Raji (cell line): ENCODE measurements around the gene CHAT.

Experiments used
- POLR2A ChIP-seq: IDR thresholded peaks from 2 replicates; pipeline ENCODE4 v1.6.1; 2011; ENCODE audit warnings: low read depth, low read length, control low read depth; ENCODE audit not compliant: insufficient read depth

CHAT gene

GRCh38 chr10:49647985-49648795, 34.4 kb downstream of the CHAT start:
- TF ChIP-seq POLR2A, result no peak

DNA sequence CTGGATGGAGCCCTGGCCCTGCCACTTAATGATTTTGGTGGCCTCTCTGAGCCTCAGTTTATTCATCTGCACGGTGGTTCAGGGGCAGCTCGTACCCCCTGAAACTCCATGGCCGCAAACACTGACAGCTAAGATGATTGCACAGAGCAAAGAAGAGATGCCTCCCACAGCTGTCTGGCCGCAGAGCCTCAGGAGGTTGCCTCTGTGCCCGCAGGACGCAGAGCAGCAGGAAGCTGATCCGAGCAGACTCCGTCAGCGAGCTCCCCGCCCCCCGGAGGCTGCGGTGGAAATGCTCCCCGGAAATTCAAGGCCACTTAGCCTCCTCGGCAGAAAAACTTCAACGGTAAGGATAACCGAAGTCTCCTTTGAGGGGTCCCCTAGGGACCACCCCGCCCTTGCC, 35.5 kb downstream of the CHAT start:
- TF ChIP-seq POLR2A, result no peak

DNA sequence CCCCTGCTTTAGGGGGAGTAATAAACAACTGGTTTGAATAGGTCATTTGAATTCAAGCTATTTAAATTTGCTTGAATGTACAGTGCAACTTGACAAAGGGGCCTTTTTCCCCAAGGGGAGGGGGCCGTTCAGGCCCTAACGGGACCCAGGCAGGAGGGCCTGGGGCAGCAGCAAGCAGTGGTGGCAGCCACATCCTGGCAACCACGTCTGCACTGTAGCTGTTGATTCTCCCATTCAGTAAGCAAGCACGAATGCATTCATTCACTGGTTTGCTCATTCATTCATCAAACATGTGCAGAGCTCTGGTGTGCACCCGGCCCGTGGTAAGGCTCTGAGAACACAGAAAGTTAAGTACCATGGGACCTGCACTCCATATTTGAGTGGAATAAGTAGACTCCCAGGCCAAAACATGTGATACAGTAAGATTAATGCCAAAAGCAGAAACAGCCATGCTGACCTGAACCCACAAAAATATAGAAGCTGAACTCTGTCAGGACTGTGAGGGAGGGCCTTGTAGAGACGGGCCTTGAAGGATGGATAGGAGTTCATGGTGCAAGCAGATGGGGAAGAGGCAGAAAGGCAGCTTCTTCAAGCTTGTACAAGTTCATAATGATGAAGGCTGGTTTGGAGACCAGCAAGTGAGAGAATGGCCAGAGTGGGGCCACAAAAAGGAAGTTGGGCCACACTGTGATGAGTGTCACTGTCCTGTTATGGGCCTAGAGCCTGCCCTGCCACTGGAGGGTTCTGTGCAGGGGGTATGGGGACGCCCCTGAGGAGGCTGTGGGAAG, 36.3 kb downstream of the CHAT start:
- TF ChIP-seq POLR2A, result no peak

DNA sequence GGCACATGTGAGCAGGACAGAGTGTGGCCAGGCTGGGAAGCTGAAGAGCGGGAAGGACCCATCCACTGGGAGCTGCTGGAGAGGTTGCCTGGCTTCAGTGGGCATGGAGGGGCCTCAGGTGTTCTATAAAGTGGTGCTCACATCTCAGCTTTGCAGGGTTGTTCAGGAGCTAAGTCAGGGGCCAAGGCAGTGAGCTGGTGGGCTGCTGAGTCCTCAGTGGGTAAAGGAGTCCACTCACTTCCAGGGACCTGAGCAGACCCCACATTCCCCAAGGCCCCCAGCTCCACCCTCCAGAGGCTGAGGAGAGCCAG, 36.8 kb downstream of the CHAT start:
- TF ChIP-seq POLR2A, result no peak

DNA sequence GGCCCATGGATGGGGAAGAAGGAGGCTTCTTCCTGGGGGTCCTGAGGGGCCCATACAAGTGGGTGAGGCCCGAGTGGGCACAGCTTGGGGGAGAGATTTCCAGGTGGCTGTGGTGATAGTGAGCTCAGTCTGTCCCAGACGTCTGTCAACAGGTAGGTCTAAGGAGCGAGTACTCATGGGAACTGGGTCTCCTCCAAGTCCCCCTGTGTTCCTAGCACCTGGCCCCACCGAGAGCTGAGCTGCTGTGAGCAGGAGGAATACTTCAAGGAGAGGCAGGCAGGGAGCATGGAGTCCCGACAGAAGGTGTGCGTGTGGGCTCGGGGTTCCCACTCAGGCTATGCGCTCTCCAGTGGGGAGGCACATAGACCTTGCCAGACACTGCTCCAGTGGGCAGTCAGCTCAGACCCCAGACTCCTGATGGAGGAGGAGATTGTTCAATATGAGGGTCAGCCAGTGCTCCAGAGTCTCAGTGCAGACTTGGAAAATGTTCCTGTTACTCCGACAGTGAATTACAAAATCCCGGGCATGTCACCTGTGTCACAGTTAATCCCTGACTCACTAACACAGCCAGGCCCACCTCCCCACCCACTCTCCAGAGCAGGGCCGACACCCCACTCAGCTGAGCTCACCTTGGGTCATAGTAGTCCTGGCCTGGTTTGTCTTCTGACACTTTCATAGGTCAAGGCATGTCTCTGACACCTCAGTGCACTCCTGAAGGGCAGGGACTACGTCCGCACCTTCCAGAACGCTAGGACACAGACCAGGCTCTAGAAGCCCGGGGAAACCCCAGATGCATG, 37.4 kb downstream of the CHAT start:
- no peak for TF ChIP-seq POLR2A

DNA sequence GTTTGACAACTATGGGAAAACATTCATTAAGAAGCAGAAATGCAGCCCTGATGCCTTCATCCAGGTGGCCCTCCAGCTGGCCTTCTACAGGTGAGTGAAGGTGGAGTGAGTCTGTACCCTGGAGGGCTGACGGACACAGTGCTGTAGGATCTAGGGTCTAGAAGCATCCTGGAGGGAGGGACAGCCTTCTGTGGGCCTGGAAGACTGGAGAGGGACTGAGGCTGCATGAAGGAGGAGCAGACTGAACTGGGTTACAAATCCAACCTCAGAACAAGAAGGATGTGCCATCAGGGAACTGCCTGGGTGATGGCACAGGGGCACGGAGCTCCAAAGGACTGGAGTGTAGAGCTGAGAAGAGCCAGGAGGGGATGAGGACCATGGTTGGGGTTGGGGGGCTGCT, 38.1 kb downstream of the CHAT start:
- no peak for TF ChIP-seq POLR2A

GRCh38 chr10:49652421-49653272, 38.8 kb downstream of the CHAT start:
- no peak for TF ChIP-seq POLR2A

DNA sequence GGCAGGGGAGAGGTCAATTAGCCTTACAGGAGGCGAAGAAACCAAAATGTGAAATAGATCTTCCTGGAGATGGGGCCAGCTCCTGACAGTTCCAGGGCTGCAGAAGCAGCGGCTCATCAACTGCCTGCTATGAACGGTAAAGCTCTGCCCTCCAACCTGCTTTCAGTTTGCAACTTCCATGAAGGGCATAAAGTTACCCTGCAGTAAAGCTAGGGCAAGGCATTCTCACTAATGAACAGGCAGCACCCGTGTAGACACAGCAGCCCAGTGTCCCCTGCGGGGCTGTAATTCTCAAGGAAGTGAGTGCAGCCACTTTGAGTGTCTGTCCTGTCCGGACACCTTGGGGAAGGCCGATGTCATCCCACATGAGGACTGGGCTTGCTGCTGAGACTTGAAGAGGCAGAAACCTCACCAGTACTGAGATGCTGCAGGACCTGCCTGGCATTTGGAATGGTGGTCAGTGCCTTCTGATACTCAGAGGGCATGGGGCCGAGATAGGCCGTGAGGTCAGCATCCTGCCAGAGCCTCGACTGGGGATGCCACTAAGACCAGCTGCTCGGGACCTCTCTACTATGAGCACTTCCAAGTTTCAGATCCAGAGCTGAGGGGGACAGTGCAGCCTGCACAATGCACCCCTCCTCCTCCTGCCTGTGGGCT, 39.6 kb downstream of the CHAT start:
- no peak for TF ChIP-seq POLR2A

DNA sequence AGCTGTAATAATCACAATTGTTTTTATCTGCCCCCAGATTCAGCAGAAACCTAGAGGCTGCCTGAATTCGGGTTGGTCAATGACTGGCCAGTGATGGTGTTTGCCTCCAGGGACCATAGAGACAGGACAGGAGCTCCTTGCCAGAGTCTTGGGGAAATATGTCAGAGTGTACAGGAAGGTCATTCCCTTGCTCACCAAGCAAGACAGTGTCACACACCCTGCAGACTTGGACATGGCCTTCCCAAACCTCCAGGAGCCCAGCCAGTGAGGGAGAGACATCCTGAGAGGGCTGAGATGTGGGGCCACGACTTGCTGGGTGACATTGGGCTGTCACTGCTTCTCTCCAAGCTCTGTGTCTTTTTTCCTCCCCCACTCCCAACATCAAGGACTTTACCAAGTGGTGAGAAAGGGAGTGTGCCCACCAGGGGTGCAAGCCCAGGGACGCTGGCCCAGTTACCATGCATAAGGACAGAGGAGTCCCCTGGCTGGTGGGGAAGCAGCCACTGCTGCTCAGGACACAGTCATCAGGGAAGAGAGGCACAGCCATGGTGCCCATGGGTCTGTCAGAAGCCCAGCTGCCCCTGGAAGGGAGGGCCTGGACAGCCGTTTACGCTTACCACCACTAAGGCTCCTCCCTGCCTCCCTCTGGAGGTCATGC, 40.3 kb downstream of the CHAT start:
- TF ChIP-seq POLR2A, result no peak

DNA sequence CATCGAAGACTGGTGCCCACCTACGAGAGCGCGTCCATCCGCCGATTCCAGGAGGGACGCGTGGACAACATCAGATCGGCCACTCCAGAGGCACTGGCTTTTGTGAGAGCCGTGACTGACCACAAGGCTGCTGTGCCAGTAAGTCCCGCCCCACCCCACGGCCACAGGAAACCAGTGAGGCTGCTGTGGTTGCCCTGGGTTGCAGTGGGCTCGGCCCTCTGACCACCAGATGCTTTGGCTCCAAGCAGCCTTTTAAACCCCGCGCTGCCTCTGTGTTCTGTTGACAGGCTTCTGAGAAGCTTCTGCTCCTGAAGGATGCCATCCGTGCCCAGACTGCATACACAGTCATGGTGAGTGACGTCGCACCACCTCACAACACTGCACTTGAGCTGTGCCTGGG, 41.3 kb downstream of the CHAT start:
- TF ChIP-seq POLR2A, result no peak

- TF ChIP-seq POLR2A, result no peak
Observed at GRCh38 chr10:49656845-49657493, 43.1 kb downstream of the CHAT start.

DNA sequence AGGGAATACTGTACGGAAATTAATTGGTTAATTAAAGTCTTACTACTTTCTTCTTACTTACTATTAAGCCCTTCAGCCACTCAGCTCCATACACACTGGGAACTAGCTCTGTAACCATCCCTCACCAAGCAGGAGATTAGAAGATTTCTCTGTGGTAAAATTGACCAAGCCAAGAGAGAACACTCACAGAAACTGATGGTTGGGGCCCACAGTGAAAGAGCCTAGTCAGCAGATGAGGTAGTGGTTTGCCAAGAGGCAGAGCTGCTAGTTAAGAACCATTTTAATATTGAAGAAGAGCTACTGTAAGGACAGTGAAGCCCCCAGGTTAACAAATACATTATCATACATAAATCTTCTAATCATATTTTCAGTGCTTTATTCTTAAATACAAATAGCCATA, 43.8 kb downstream of the CHAT start:
- no peak for TF ChIP-seq POLR2A

DNA sequence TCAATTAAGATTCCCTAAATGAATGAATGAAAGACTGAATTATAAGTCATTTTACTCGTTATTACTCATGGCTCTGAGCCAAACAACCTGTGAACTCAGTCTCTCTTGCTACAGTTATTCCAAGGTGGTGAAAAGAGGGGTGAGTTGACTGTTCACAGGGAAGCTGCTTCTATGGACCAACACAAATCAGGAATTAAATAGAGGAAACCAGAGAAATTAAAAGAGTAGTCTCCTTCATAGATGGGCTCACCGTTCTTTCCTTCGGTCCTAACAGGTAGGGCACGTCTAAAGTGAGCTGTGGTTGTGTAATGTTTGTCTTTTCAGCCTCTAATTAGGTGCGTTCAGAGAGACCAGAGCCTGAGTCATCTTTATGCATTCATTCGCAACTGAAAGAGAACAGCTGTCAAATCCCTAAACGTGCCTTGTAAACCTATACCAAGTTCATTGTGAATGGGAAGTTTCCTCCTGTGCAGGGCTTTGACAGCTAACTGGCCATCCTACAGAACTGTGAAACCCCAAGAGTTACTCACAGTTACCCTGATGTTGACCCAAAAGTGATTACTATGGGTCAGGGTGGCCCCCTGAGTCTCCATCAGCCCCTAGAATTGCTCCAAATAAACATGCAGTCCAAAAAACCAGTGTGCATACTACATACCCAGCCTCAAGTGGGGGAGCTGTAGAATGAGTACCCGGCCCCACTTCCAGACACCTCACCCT, 47.5 kb downstream of the CHAT start:
- no peak for TF ChIP-seq POLR2A

DNA sequence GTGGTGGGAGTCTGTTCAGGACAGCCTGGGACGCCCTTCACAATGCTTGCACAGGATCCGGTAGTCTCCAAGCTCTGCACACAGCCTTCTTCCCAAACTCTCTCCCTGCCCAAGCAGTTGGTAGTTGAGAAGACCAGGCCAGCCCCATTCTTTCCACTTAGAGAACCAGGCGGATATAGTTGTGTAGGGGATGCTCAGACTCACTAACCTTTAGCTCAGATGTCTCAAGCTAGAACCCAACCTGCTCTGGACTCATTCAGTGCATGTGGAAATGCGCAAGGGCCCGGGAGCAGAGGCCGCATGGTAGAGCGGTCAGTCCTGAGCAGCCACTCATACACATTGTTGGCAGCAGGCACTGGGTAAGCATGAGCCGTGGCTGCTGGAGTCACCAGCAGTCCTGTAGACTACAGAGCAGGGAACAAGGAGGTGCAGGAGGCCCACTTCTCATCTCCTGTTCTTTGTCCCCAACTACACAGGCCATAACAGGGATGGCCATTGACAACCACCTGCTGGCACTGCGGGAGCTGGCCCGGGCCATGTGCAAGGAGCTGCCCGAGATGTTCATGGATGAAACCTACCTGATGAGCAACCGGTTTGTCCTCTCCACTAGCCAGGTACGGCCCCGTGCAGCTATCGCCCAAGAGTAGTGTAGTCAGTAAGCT, 48.5 kb downstream of the CHAT start:
- no peak for TF ChIP-seq POLR2A
